Neuronal stem cell (in vitro differentiated cells): Measurements from ENCODE around the gene RUBCN.

Experiments
- DNase-seq: peaks from one replicate; pipeline ENCODE4 v3.0.0-alpha.2; 2013; ENCODE audit warnings: low spot score
- H2AFZ ChIP-seq: one replicate; pipeline ENCODE4 v1.6.1; 2013; ENCODE audit warnings: mild to moderate bottlenecking, low read length, inconsistent platforms
- H2AK5ac ChIP-seq: 2 replicates; pipeline ENCODE4 v1.6.1; 2013; ENCODE audit warnings: low read depth, mild to moderate bottlenecking, inconsistent platforms, low read length, moderate library complexity, mixed read lengths
- H2BK120ac ChIP-seq: 2 replicates; pipeline ENCODE4 v1.6.1; 2013; ENCODE audit warnings: low read depth, mild to moderate bottlenecking, inconsistent platforms, low read length, moderate library complexity, mixed read lengths
- H2BK12ac ChIP-seq: one replicate; pipeline ENCODE4 v1.6.1; 2013; ENCODE audit warnings: low read length, inconsistent platforms
- H2BK15ac ChIP-seq: 2 replicates; pipeline ENCODE4 v1.6.1; 2013; ENCODE audit warnings: mild to moderate bottlenecking, low read length, inconsistent platforms, mixed read lengths
- H2BK5ac ChIP-seq: one replicate; pipeline ENCODE4 v1.6.1; 2013; ENCODE audit warnings: inconsistent platforms, mild to moderate bottlenecking, low read length, moderate library complexity
- H3K14ac ChIP-seq: one replicate; pipeline ENCODE4 v1.6.1; 2013; ENCODE audit warnings: low read length, inconsistent platforms
- H3K18ac ChIP-seq: 2 replicates; pipeline ENCODE4 v1.6.1; 2013; ENCODE audit warnings: low read length, inconsistent platforms
- H3K23ac ChIP-seq: 2 replicates; pipeline ENCODE4 v1.6.1; 2013; ENCODE audit warnings: low read depth, mild to moderate bottlenecking, mixed read lengths, low read length, inconsistent platforms; ENCODE audit not compliant: poor library complexity
- H3K27ac ChIP-seq: replicated peaks from 3 replicates; pipeline ENCODE4 v1.5.1; 2013; ENCODE audit warnings: low read length, inconsistent platforms
- H3K27me3 ChIP-seq, 3 experiments: 2 replicates each; pipeline ENCODE4 v1.6.1; 2013; ENCODE audit warnings: low read length in 3 of 3, mild to moderate bottlenecking in 2 of 3, inconsistent platforms in 1 of 3, low read depth in 1 of 3, mixed read lengths in 1 of 3, moderate library complexity in 1 of 3; ENCODE audit not compliant: control insufficient read depth in 3 of 3, insufficient read depth in 3 of 3
- H3K36me3 ChIP-seq, 2 donors: replicated peaks in 1 of 2; 2 replicates each; pipeline ENCODE4 v1.6.1; 2013; ENCODE audit warnings: low read length in 2 of 2; ENCODE audit not compliant: control insufficient read depth in 2 of 2, insufficient read depth in 2 of 2
- H3K4ac ChIP-seq: 2 replicates; pipeline ENCODE4 v1.6.1; 2013; ENCODE audit warnings: inconsistent platforms, mild to moderate bottlenecking, low read length, moderate library complexity
- H3K4me1 ChIP-seq, 2 donors: 1 replicate in 1 of 2; 2 replicates in 1 of 2; pipeline ENCODE4 v1.6.1; 2013; ENCODE audit warnings: low read length in 2 of 2, low read depth in 1 of 2; ENCODE audit not compliant: control insufficient read depth in 2 of 2, insufficient read depth in 1 of 2
- H3K4me2 ChIP-seq: one replicate; pipeline ENCODE4 v1.6.1; 2013; ENCODE audit warnings: mild to moderate bottlenecking, low read length, inconsistent platforms; ENCODE audit not compliant: insufficient read depth, poor library complexity, severe bottlenecking
- H3K4me3 ChIP-seq, 2 donors: 2 replicates each; pipeline ENCODE4 v1.5.1; 2013; ENCODE audit warnings: low read length in 2 of 2, mild to moderate bottlenecking in 2 of 2, inconsistent platforms in 1 of 2, moderate library complexity in 1 of 2
- H3K79me1 ChIP-seq: one replicate; pipeline ENCODE4 v1.6.1; 2013; ENCODE audit warnings: low read depth, mild to moderate bottlenecking, inconsistent platforms, low read length, moderate library complexity
- H3K9ac ChIP-seq: one replicate; pipeline ENCODE4 v1.6.1; 2013; ENCODE audit warnings: mild to moderate bottlenecking, low read depth, low read length, inconsistent platforms; ENCODE audit not compliant: poor library complexity
- H3K9me3 ChIP-seq, 2 donors: replicated peaks in 1 of 2; 2 replicates each; pipeline versions ENCODE3 to v1.6.1; 2013; ENCODE audit warnings: low read length in 2 of 2, mild to moderate bottlenecking in 2 of 2, inconsistent platforms in 1 of 2, low read depth in 1 of 2, mixed read lengths in 1 of 2, moderate library complexity in 1 of 2; ENCODE audit not compliant: control insufficient read depth in 2 of 2, insufficient read depth in 1 of 2
- H4K8ac ChIP-seq: one replicate; pipeline ENCODE4 v1.6.1; 2013; ENCODE audit warnings: low read depth, mild to moderate bottlenecking, inconsistent platforms, low read length, moderate library complexity
- H4K91ac ChIP-seq: one replicate; pipeline ENCODE4 v1.6.1; 2013; ENCODE audit warnings: low read length, low read depth, mild to moderate bottlenecking, inconsistent platforms; ENCODE audit not compliant: poor library complexity
- WGBS, 2 donors: extraction: QIAGEN DNeasy Blood & Tissue Kit; methylation state at CpG; one replicate each; pipeline ENCODE4 v1.1.7; 2013; ENCODE audit warnings: missing lambda C conversion rate in 2 of 2, mixed read lengths in 1 of 2; ENCODE audit not compliant: insufficient read length in 2 of 2, insufficient replicate concordance in 1 of 2; ENCODE audit errors: extremely low coverage in 2 of 2; 5-methylcytosine and 5-hydroxymethylcytosine counted together

RUBCN gene

DNA sequence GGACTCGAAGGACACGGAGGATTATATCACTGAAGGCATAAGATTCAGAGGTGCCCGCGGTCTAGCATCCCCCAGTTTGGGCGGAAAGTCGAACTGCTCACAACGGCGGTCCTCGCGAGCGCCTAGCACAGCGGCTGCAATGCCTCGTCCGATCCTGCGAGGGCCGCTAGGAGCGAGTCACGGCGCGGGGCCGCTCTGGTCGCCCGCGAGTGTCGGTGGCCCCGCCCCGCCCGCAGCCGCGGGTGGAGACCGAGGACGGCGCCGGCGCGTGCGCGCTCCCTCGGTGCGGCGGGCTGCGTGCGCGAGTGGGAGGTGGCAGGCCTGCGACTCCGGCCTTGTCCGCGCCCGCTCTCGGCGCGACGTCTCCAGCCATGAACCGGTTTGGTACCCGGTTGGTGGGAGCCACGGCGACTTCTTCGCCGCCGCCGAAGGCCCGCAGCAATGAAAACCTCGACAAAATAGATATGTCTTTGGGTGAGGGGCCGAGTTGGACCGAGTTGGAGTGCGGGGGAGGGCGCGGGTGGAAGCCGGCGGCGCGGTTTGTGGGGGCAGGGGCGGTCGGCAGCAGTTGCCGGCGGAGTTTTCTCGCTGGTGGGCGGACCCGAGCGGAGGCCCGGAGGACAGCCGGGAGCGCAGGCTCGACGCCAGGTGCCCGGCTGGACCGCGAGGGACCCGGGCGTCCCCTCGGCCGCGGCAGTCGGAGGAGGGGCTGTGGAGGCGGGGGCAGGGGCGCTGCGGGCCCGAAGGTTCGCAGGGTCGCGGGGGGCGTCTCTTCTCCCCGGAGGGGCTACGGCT, 13.1 kb upstream of the RUBCN start, which contains the start of gene FYTTD1:
Gene FYTTD1 (plus strand): TSS at position 283 of the 795 bp plus-strand sequence. CDS start 89 bp downstream, at position 372.
- Histone ChIP-seq H3K4me3 (peak within 1 kb of the TSS; percentile 86 to 90), H2BK15ac (peak within 1 kb of the TSS; percentile 76), H4K91ac (no peak within 1 kb of the TSS), H3K4me1 (peaks cover 4 to 18% of the 10 kb centered on the region in 2 donors), H2BK12ac (no peak within 1 kb of the TSS), H2AFZ (peak within 1 kb of the TSS; percentile 90), H2BK120ac (peak within 1 kb of the TSS; percentile 65), H3K23ac (peak within 1 kb of the TSS; percentile 70), H3K18ac (peak within 1 kb of the TSS; percentile 95), H3K36me3 (no peaks in the 10 kb centered on the region), H3K27ac (peak within 1 kb of the TSS; percentile 41), H3K14ac (peak within 1 kb of the TSS; percentile 2), H3K4ac (no peak within 1 kb of the TSS), H3K27me3 (no peaks in the 10 kb centered on the region), H3K9ac (peak within 1 kb of the TSS; percentile 87), H2AK5ac (no peak within 1 kb of the TSS), H2BK5ac (peak within 1 kb of the TSS; percentile 91), H4K8ac (peak within 1 kb of the TSS; percentile 23), H3K79me1 (peaks cover 2% of the 10 kb centered on the region), H3K4me2 (peak within 1 kb of the TSS; percentile 80), H3K9me3 (no peaks in the 10 kb centered on the region)
- no CpG with 5 or more reads among the region's 104 CpGs for WGBS, 2 donors
- DNase-seq: peak; percentile 71

DNA sequence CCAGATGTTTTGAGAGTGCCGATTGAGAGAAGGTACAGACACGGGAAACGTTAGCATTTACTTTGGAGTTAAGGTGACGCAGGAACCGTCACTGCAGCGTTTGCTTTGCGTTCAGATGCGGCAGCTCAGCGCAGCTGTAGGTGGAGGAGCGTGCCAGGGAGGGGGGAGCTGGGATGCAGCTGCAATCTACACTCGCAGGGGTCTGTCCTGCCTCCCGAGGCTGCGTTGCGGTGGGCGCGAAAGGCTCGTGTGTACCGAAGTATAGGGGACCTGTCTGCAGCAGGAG, 12.6 kb upstream of the RUBCN start:
- Histone ChIP-seq H3K18ac (peak overlapping the region; percentile 91), H4K8ac (no peak overlapping the region), H3K79me1 (no peaks in the 10 kb centered on the region), H2AFZ (peak overlapping the region; percentile 90), H2BK15ac (no peak overlapping the region), H3K4me3 (peak overlapping the region; percentile 86 to 90), H3K4ac (no peak overlapping the region), H3K9ac (peak overlapping the region; percentile 82), H3K14ac (no peak overlapping the region), H3K27ac (peak overlapping the region; percentile 41), H2BK120ac (no peak overlapping the region), H3K23ac (peak overlapping the region; percentile 70), H3K4me1 (peaks cover 4 to 18% of the 10 kb centered on the region in 2 donors), H2AK5ac (no peak overlapping the region), H2BK12ac (no peak overlapping the region), H3K36me3 (no peaks in the 10 kb centered on the region), H3K27me3 (no peaks in the 10 kb centered on the region), H4K91ac (no peak overlapping the region), H2BK5ac (no peak overlapping the region), H3K4me2 (peak overlapping the region; percentile 80), H3K9me3 (no peaks in the 10 kb centered on the region)
- no CpG with 5 or more reads among the region's 18 CpGs for WGBS, 2 donors
- DNase-seq: no peak

DNA sequence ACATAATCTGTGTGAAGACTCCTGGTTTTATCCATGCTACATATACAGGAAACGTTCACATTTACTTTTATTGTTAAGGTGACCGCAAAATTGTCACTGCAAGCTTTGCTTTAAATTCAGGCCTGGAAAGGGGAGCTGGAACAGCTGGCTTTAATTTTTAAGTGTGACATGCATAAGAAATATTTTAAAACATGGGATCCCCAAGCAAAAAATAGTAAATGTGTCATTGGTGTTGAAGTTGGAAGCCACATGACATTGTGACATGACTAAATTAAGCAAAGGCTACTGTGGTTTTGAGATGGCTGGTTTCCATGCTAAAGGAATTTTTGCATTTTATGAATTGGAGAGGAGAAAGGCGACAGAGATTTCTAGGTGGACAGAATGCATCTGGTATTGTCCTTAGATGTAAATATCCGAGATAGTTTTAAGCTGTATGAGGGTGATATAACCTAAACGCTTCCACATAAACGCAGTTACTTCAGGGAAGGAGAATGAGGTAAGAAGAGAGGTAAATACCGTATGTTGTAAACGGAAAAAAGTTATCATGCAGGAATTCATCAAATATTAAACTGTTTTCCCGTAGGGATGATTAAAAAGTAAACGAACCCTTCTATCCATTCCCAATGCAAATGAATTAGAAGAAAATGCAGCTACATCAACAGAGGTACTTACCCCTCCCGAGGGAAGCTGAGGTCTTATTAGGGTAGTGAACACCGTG, 12.1 kb upstream of the RUBCN start:
- Histone ChIP-seq H2BK15ac (no peak overlapping the region), H3K14ac (no peak overlapping the region), H3K4me1 (peaks cover 4 to 18% of the 10 kb centered on the region in 2 donors), H2AK5ac (no peak overlapping the region), H3K27ac (peak overlapping the region; percentile 41), H3K36me3 (no peaks in the 10 kb centered on the region), H2BK5ac (no peak overlapping the region), H3K27me3 (no peaks in the 10 kb centered on the region), H2BK12ac (no peak overlapping the region), H3K4me3 (peak overlapping the region; percentile 86 to 90), H2BK120ac (no peak overlapping the region), H3K4ac (no peak overlapping the region), H2AFZ (peak overlapping the region; percentile 90), H3K79me1 (no peaks in the 10 kb centered on the region), H3K9ac (peak overlapping the region; percentile 82), H3K9me3 (no peaks in the 10 kb centered on the region), H4K8ac (no peak overlapping the region), H4K91ac (no peak overlapping the region), H3K23ac (no peak overlapping the region), H3K4me2 (peak overlapping the region; percentile 80), H3K18ac (no peak overlapping the region)
- DNase-seq: no peak
- WGBS, 2 donors: no CpG with 5 or more reads among the region's 12 CpGs

DNA sequence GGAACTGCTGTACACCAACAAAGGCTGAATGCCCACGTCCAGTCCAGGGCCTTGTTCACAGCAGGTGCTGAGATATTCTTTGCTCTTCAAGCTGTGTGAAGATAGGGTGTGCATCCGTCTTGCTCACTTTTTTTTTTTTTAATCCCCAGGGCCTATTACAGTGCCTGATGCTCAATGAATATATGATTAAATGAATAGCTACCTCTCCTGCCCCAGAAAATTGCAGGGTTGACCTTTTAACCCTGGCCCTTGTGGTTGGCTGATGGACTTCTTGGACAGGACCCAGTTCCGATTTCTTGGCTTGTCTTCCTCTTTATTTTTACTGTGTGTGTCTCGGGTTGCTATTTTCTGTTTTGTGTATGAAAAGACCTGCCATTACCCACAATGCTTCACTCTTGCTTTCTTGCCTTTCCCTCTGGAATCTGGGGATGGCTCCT, 10.1 kb upstream of the RUBCN start:
- H3K4me2 ChIP-seq: no peak overlapping the region
- peak overlapping the region; percentile 54 for H2AFZ ChIP-seq
- no peak overlapping the region for H2AK5ac ChIP-seq
- no peak for DNase-seq
- H3K4me3 ChIP-seq: no peak overlapping the region
- no peak overlapping the region for H4K8ac ChIP-seq
- no peak overlapping the region for H3K18ac ChIP-seq
- no peak overlapping the region for H3K27ac ChIP-seq
- peaks cover 2 to 12% of the 10 kb centered on the region in 2 donors for H3K4me1 ChIP-seq
- no peak overlapping the region for H3K4ac ChIP-seq
- H3K9ac ChIP-seq: no peak overlapping the region
- H2BK120ac ChIP-seq: no peak overlapping the region
- WGBS, 2 donors: no CpG with 5 or more reads among the region's 4 CpGs
- no peaks in the 10 kb centered on the region for H3K36me3 ChIP-seq
- H4K91ac ChIP-seq: no peak overlapping the region
- no peak overlapping the region for H2BK12ac ChIP-seq
- H3K9me3 ChIP-seq: no peaks in the 10 kb centered on the region
- H3K27me3 ChIP-seq: no peaks in the 10 kb centered on the region
- H3K23ac ChIP-seq: no peak overlapping the region
- H3K79me1 ChIP-seq: no peaks in the 10 kb centered on the region
- H2BK15ac ChIP-seq: no peak overlapping the region
- H3K14ac ChIP-seq: no peak overlapping the region
- H2BK5ac ChIP-seq: no peak overlapping the region
